Activated CD4-positive, alpha-beta T cell treated with anti-CD3 and anti-CD28 coated beads, Interleukin-2, amount 50 U/mL, for 4 hours (primary cell): ENCODE data around the gene ASAP2.

Experiments
- DNase-seq, 2 experiments: peaks; one replicate each; pipeline ENCODE4 v3.0.0-alpha.2; 2020

The ASAP2 gene

GRCh38 chr2:9330612-9331270 is 124.1 kb downstream of the ASAP2 start:
- DNase-seq, result no peak

- DNase-seq, result no peak
These were observed 125.1 kb downstream of the ASAP2 start for GRCh38 chr2:9331704-9332103.

- no peak for DNase-seq
These were observed 125.7 kb downstream of the ASAP2 start for GRCh38 chr2:9332136-9332852.

- DNase-seq, result no peak
These were observed 126.2 kb downstream of the ASAP2 start for GRCh38 chr2:9332853-9333245.

- DNase-seq, result no peak
These were observed 127.1 kb downstream of the ASAP2 start for GRCh38 chr2:9333591-9334171.

- no peak for DNase-seq
These were observed 128.1 kb downstream of the ASAP2 start for GRCh38 chr2:9334761-9335160.

- DNase-seq, result no peak
These were observed 128.8 kb downstream of the ASAP2 start for GRCh38 chr2:9335322-9335832.

- DNase-seq, result no peak
These were observed 129.6 kb downstream of the ASAP2 start for GRCh38 chr2:9336241-9336575.

GRCh38 chr2:9336576-9337314 is 130.1 kb downstream of the ASAP2 start:
- no peak for DNase-seq

GRCh38 chr2:9337901-9338300 is 131.3 kb downstream of the ASAP2 start:
- no peak for DNase-seq

- DNase-seq, result no peak
These were observed 134.8 kb downstream of the ASAP2 start for GRCh38 chr2:9341337-9341887.

GRCh38 chr2:9342659-9343058 is 136.0 kb downstream of the ASAP2 start:
- DNase-seq, result no peak

- no peak for DNase-seq
These were observed 136.9 kb downstream of the ASAP2 start for GRCh38 chr2:9343524-9343923.

GRCh38 chr2:9344434-9344833 is 137.8 kb downstream of the ASAP2 start:
- no peak for DNase-seq

- DNase-seq, result no peak
These were observed 138.7 kb downstream of the ASAP2 start for GRCh38 chr2:9345343-9345742.

GRCh38 chr2:9345997-9346396 is 139.4 kb downstream of the ASAP2 start:
- no peak for DNase-seq

- DNase-seq, result no peak
These were observed 140.3 kb downstream of the ASAP2 start for GRCh38 chr2:9346885-9347284.

GRCh38 chr2:9347411-9347881 is 140.8 kb downstream of the ASAP2 start:
- DNase-seq, result no peak

- DNase-seq, result no peak
These were observed 147.7 kb downstream of the ASAP2 start for GRCh38 chr2:9354318-9354717.

GRCh38 chr2:9355270-9355669 is 148.7 kb downstream of the ASAP2 start:
- DNase-seq, result no peak

- DNase-seq, result no peak
These were observed 149.1 kb downstream of the ASAP2 start for GRCh38 chr2:9355716-9356115.

- DNase-seq, result no peak
These were observed 149.6 kb downstream of the ASAP2 start for GRCh38 chr2:9356261-9356660.

- no peak for DNase-seq
These were observed 152.2 kb downstream of the ASAP2 start for GRCh38 chr2:9358846-9359245.
